GM23338 (cell line): ENCODE measurements around the gene GGT6. TPM values are rescaled to one million over a fixed set of nuclear protein-coding genes. Genes with fewer than 3 reads are reported as not detected.

Source experiments
- ATAC-seq: fragments of 200-7000 bp; cut with Tn5 transposase; 3 replicates; pipeline ENCODE4 v1.9.1; 2020
- DNase-seq: peaks from one replicate; pipeline ENCODE4 v3.0.0-alpha.2; 2015; ENCODE audit warnings: low spot score
- H2AFZ ChIP-seq: fragments of 200-600 bp; sonication (generic); 2 replicates; pipeline ENCODE4 v1.8.0; 2016; ENCODE audit warnings: antibody characterized with exemption, mild to moderate bottlenecking, moderate library complexity
- H3F3A ChIP-seq: fragments of 200-600 bp; sonication (generic); replicated peaks from 2 replicates; pipeline ENCODE4 v1.8.0; 2017; ENCODE audit warnings: antibody characterized with exemption, mixed run types, low read depth
- H3K27ac ChIP-seq: fragments of 200-600 bp; sonication (generic); 2 replicates; pipeline ENCODE4 v1.6.1; 2016; ENCODE audit warnings: low read depth
- H3K27me3 ChIP-seq: fragments of 200-600 bp; sonication (generic); 2 replicates; pipeline ENCODE4 v1.8.0; 2016; ENCODE audit warnings: mild to moderate bottlenecking, mixed run types, moderate library complexity; ENCODE audit not compliant: insufficient read depth
- H3K36me3 ChIP-seq: fragments of 200-600 bp; sonication (generic); 2 replicates; pipeline ENCODE4 v1.8.0; 2016; ENCODE audit warnings: mild to moderate bottlenecking; ENCODE audit not compliant: insufficient read depth
- H3K4me1 ChIP-seq: fragments of 200-600 bp; sonication (generic); 2 replicates; pipeline ENCODE4 v1.8.0; 2016; ENCODE audit warnings: mild to moderate bottlenecking, moderate library complexity; ENCODE audit not compliant: insufficient read depth
- H3K4me2 ChIP-seq: fragments of 200-600 bp; sonication (generic); 2 replicates; pipeline ENCODE4 v1.7.1; 2017; ENCODE audit warnings: mixed run types
- H3K4me3 ChIP-seq: fragments of 200-600 bp; sonication (generic); 2 replicates; pipeline ENCODE4 v1.6.1; 2016; ENCODE audit warnings: mixed run types
- H3K79me2 ChIP-seq: fragments of 200-600 bp; sonication (generic); replicated peaks from 2 replicates; pipeline ENCODE4 v1.8.0; 2017; ENCODE audit warnings: mild to moderate bottlenecking; ENCODE audit not compliant: insufficient read depth
- H3K9me2 ChIP-seq: fragments of 200-600 bp; sonication (generic); 2 replicates; pipeline ENCODE4 v1.8.0; 2017; ENCODE audit not compliant: insufficient read depth
- H4K20me1 ChIP-seq: fragments of 200-600 bp; sonication (generic); replicated peaks from 2 replicates; pipeline ENCODE4 v1.8.0; 2017; ENCODE audit warnings: mild to moderate bottlenecking; ENCODE audit not compliant: insufficient read depth
- H3K27ac Mint-ChIP-seq: 2 replicates; pipeline ENCODE4 v1.8.0; 2020; ENCODE audit warnings: inconsistent platforms, mild to moderate bottlenecking, moderate library complexity, mixed read lengths
- H3K27me3 Mint-ChIP-seq: 3 replicates; pipeline ENCODE4 v1.8.0; 2022; ENCODE audit warnings: low read depth, mild to moderate bottlenecking, moderate library complexity, mixed read lengths, inconsistent platforms; ENCODE audit not compliant: insufficient read depth, poor library complexity
- H3K36me3 Mint-ChIP-seq: 3 replicates; pipeline ENCODE4 v1.8.0; 2021; ENCODE audit warnings: low read depth, mild to moderate bottlenecking, inconsistent platforms, moderate library complexity, mixed read lengths
- H3K4me1 Mint-ChIP-seq: 3 replicates; pipeline ENCODE4 v1.8.0; 2020; ENCODE audit warnings: mild to moderate bottlenecking, inconsistent platforms, mixed read lengths
- H3K4me3 Mint-ChIP-seq: 3 replicates; pipeline ENCODE4 v1.8.0; 2021; ENCODE audit warnings: moderate library complexity, mild to moderate bottlenecking, inconsistent platforms, mixed read lengths
- H3K9me3 Mint-ChIP-seq: 3 replicates; pipeline ENCODE4 v1.8.0; 2020; ENCODE audit warnings: moderate library complexity, mild to moderate bottlenecking, inconsistent platforms, mixed read lengths
- CREB1 ChIP-seq: fragments of 250-450 bp; sonication (Bioruptor Pico); IDR thresholded peaks from 2 replicates; pipeline ENCODE4 v1.5.0; 2020; ENCODE audit warnings: low read depth, mild to moderate bottlenecking, moderate library complexity
- EZH2 ChIP-seq: fragments of 200-600 bp; sonication (generic); IDR thresholded peaks from one replicate; pipeline ENCODE4 v1.8.0; 2017; ENCODE audit warnings: antibody characterized with exemption, mild to moderate bottlenecking, low read depth; ENCODE audit not compliant: unreplicated experiment
- EZH2phosphoT487 ChIP-seq: fragments of 200-600 bp; sonication (generic); IDR thresholded peaks from one replicate; pipeline ENCODE4 v1.8.1; 2018; ENCODE audit warnings: antibody characterized with exemption; ENCODE audit not compliant: unreplicated experiment
- JUNB ChIP-seq: IDR thresholded peaks from one replicate; pipeline ENCODE4 v1.6.1; 2016; ENCODE audit warnings: antibody characterized with exemption; ENCODE audit not compliant: unreplicated experiment
- NANOG ChIP-seq: IDR thresholded peaks from 2 replicates; pipeline ENCODE4 v1.6.1; 2016; ENCODE audit warnings: antibody characterized with exemption, borderline replicate concordance
- POLR2AphosphoS5 ChIP-seq: IDR thresholded peaks from 2 replicates; pipeline ENCODE4 v1.6.1; 2016; ENCODE audit warnings: antibody characterized with exemption, low read depth
- STAT1 ChIP-seq: IDR thresholded peaks from one replicate; pipeline ENCODE4 v1.6.1; 2016; ENCODE audit warnings: antibody characterized with exemption; ENCODE audit not compliant: unreplicated experiment
- ZNF114 ChIP-seq: fragments of 250-450 bp; sonication (Bioruptor Pico); IDR thresholded peaks from 2 replicates; pipeline ENCODE4 v1.5.0; 2020; ENCODE audit warnings: mild to moderate bottlenecking, moderate library complexity
- polyA plus RNA-seq: library from polyadenylated mRNA; unstranded; fragments of >200 nt; fragmentation: Nextera tagmentation; extraction: Ambion mirVana; gene quantifications from 2 replicates; pipeline ENCODE4 v1.2.1, GENCODE V29; 2016
- total RNA-seq: library from RNA; depleted of rRNA; stranded (reverse); fragments of >200 nt; shearing (Covaris generic); gene quantifications from 2 replicates; pipeline ENCODE4 v1.2.3, GENCODE V29; 2014
- TF ChIP-seq, protein P1 (sequence below): IDR thresholded peaks from one replicate; pipeline ENCODE4 v1.6.1; 2018; ENCODE audit warnings: antibody characterized with exemption; ENCODE audit not compliant: unreplicated experiment

The GGT6 gene
- total and polyA plus RNA-seq, 2 experiments from 2014 or later, result 0.24 TPM; not detected in 1

- Histone ChIP-seq H3K36me3 (no peaks in the 10 kb centered on the region; the same call in 1 of the 2 replicates), H3K9me2 (no peaks in the 10 kb centered on the region), H2AFZ (no peak overlapping the region), H3K27me3 (peaks cover 33% of the 10 kb centered on the region), H3F3A (peaks cover 10% of the 10 kb centered on the region), H4K20me1 (peaks cover under 1% of the 10 kb centered on the region), H3K4me2 (no peak overlapping the region), H3K27ac (no peak overlapping the region), H3K4me3 (no peak overlapping the region), H3K4me1 (peaks cover 7% of the 10 kb centered on the region; the same call in 1 of the 2 replicates), H3K79me2 (no peaks in the 10 kb centered on the region)
- H3K36me3 Mint-ChIP-seq, result peaks cover 10% of the 10 kb centered on the region
- TF ChIP-seq EZH2 (no peak), JUNB (no peak)
- ATAC-seq (peak; percentile 4; the same call in 2 of the 3 replicates), DNase-seq (no peak)
- no peak overlapping the region for H3K27ac Mint-ChIP-seq
- H3K4me3 Mint-ChIP-seq, result no peak overlapping the region
- peaks cover 18% of the 10 kb centered on the region for H3K4me1 Mint-ChIP-seq
- no peaks in the 10 kb centered on the region; the same call in 2 of the 3 replicates for H3K9me3 Mint-ChIP-seq
- H3K27me3 Mint-ChIP-seq, result peaks cover 64% of the 10 kb centered on the region
Observed at GRCh38 chr17:4533523-4534504, 26.6 kb downstream of the GGT6 start.

DNA sequence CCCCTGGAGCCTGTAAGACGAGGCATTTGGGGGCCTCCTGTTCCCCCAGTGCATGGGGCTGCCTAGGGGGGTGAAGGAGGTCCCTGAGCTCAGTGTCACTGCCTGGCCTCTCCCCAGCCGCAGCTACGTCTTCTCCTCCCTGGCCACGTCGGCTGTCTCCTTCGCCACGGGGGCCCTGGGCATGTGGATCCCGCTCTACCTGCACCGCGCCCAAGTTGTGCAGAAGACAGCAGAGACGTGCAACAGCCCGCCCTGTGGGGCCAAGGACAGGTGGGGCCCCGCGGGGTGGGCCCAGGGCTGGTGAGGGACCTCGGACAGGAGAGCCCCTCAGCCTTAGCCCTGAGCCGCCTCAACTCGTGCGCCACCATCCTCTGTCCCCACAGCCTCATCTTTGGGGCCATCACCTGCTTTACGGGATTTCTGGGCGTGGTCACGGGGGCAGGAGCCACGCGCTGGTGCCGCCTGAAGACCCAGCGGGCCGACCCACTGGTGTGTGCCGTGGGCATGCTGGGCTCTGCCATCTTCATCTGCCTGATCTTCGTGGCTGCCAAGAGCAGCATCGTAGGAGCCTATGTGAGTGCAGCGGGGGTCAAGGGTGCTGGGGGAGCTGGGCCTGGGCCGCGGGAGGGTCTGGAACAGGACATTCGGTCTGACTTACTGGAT, 27.4 kb downstream of the GGT6 start:
- peaks cover 5% of the 10 kb centered on the region; the same call in 2 of the 3 replicates for H3K36me3 Mint-ChIP-seq
- H3K27ac ChIP-seq, result no peak overlapping the region
- H3K9me2 ChIP-seq, result no peaks in the 10 kb centered on the region
- H4K20me1 ChIP-seq, result no peaks in the 10 kb centered on the region; the same call in 1 of the 2 replicates
- peaks cover 10% of the 10 kb centered on the region for H3F3A ChIP-seq
- peaks cover 42% of the 10 kb centered on the region for H3K27me3 ChIP-seq
- H2AFZ ChIP-seq, result no peak overlapping the region
- H3K4me3 Mint-ChIP-seq, result no peak overlapping the region
- ATAC-seq (no peak), DNase-seq (no peak)
- H3K4me1 ChIP-seq, result peaks cover 7% of the 10 kb centered on the region; the same call in 1 of the 2 replicates
- no peak overlapping the region for H3K4me2 ChIP-seq
- no peaks in the 10 kb centered on the region; the same call in 2 of the 3 replicates for H3K9me3 Mint-ChIP-seq
- no peaks in the 10 kb centered on the region for H3K36me3 ChIP-seq
- no peak overlapping the region for H3K27ac Mint-ChIP-seq
- H3K27me3 Mint-ChIP-seq, result peaks cover 70% of the 10 kb centered on the region
- H3K79me2 ChIP-seq, result no peaks in the 10 kb centered on the region
- no peak overlapping the region for H3K4me3 ChIP-seq
- H3K4me1 Mint-ChIP-seq, result peaks cover 18% of the 10 kb centered on the region
- TF ChIP-seq JUNB (no peak), POLR2AphosphoS5 (no peak), EZH2 (no peak), ZNF114 (CRISPR knock-in tag) (no peak), EZH2phosphoT487 (no peak), STAT1 (no peak), NANOG (no peak), CREB1 (no peak)
- TF ChIP-seq, protein P1, sequence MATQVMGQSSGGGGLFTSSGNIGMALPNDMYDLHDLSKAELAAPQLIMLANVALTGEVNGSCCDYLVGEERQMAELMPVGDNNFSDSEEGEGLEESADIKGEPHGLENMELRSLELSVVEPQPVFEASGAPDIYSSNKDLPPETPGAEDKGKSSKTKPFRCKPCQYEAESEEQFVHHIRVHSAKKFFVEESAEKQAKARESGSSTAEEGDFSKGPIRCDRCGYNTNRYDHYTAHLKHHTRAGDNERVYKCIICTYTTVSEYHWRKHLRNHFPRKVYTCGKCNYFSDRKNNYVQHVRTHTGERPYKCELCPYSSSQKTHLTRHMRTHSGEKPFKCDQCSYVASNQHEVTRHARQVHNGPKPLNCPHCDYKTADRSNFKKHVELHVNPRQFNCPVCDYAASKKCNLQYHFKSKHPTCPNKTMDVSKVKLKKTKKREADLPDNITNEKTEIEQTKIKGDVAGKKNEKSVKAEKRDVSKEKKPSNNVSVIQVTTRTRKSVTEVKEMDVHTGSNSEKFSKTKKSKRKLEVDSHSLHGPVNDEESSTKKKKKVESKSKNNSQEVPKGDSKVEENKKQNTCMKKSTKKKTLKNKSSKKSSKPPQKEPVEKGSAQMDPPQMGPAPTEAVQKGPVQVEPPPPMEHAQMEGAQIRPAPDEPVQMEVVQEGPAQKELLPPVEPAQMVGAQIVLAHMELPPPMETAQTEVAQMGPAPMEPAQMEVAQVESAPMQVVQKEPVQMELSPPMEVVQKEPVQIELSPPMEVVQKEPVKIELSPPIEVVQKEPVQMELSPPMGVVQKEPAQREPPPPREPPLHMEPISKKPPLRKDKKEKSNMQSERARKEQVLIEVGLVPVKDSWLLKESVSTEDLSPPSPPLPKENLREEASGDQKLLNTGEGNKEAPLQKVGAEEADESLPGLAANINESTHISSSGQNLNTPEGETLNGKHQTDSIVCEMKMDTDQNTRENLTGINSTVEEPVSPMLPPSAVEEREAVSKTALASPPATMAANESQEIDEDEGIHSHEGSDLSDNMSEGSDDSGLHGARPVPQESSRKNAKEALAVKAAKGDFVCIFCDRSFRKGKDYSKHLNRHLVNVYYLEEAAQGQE, result no peak
